WERI-Rb-1 (cell line): ENCODE results near the gene RPP30.

ENCODE experiments used
- DNase-seq: peaks from one replicate; pipeline ENCODE4 v3.0.0-alpha.2; 2020
- H3K27ac ChIP-seq: fragments of 250-450 bp; sonication (Bioruptor Pico); 2 replicates; pipeline ENCODE4 v1.5.1; 2020; ENCODE audit warnings: mild to moderate bottlenecking, moderate library complexity
- H3K27me3 ChIP-seq: fragments of 250-450 bp; sonication (Bioruptor Pico); 2 replicates; pipeline ENCODE4 v1.5.1; 2021; ENCODE audit warnings: mild to moderate bottlenecking, low read depth, moderate library complexity; ENCODE audit not compliant: insufficient read depth, severe bottlenecking
- H3K36me3 ChIP-seq: fragments of 250-450 bp; sonication (Bioruptor Pico); 2 replicates; pipeline ENCODE4 v1.5.1; 2020; ENCODE audit warnings: mild to moderate bottlenecking, moderate library complexity
- H3K4me3 ChIP-seq: 2 replicates; pipeline ENCODE4 v1.5.1; 2011; ENCODE audit warnings: low read depth, mild to moderate bottlenecking, control low read depth, low read length
- H3K9me3 ChIP-seq: fragments of 250-450 bp; sonication (Bioruptor Pico); 2 replicates; pipeline ENCODE4 v1.5.1; 2021; ENCODE audit warnings: mild to moderate bottlenecking, moderate library complexity; ENCODE audit not compliant: severe bottlenecking
- CTCF ChIP-seq: IDR thresholded peaks from 2 replicates; pipeline ENCODE4 v1.5.1; 2011; ENCODE audit warnings: low read depth, mild to moderate bottlenecking, control low read depth, inconsistent platforms, low read length

The RPP30 gene

GRCh38 chr10:90856964-90857634, 14.7 kb upstream of the RPP30 start:
- H3K36me3 ChIP-seq: no peaks in the 10 kb centered on the region
- no peak for TF ChIP-seq CTCF
- peaks cover 7% of the 10 kb centered on the region for H3K27me3 ChIP-seq
- H3K4me3 ChIP-seq: peak overlapping the region; percentile 68
- peaks cover 2% of the 10 kb centered on the region for H3K9me3 ChIP-seq
- no peak overlapping the region for H3K27ac ChIP-seq
- DNase-seq: peak; percentile 15

- TF ChIP-seq CTCF: peak; percentile 62
- Histone ChIP-seq H3K4me3 (peak within 1 kb of the TSS; percentile 68), H3K27ac (no peak within 1 kb of the TSS; the same call in 1 of the 2 replicates), H3K9me3 (peaks cover 2% of the 10 kb centered on the region), H3K27me3 (peaks cover 7% of the 10 kb centered on the region), H3K36me3 (no peaks in the 10 kb centered on the region)
- peak; percentile 72 for DNase-seq
Measured at GRCh38 chr10:90857635-90858460, 13.9 kb upstream of the RPP30 start, which contains the start of gene HTR7. Gene HTR7 (minus strand): TSS chr10:90858039. CDS start chr10:90857671, 368 bp downstream.

GRCh38 chr10:90858461-90858968, 13.3 kb upstream of the RPP30 start:
- no peak for DNase-seq
- no peak overlapping the region for H3K27ac ChIP-seq
- H3K4me3 ChIP-seq: peak overlapping the region; percentile 68
- H3K36me3 ChIP-seq: no peaks in the 10 kb centered on the region
- H3K9me3 ChIP-seq: peaks cover 2% of the 10 kb centered on the region
- peaks cover 7% of the 10 kb centered on the region for H3K27me3 ChIP-seq
- no peak for TF ChIP-seq CTCF

- Histone ChIP-seq H3K9me3 (peaks cover 2% of the 10 kb centered on the region), H3K27me3 (peaks cover 7% of the 10 kb centered on the region), H3K4me3 (no peak overlapping the region), H3K36me3 (no peaks in the 10 kb centered on the region), H3K27ac (no peak overlapping the region)
- TF ChIP-seq CTCF: no peak
- DNase-seq: no peak
Measured at GRCh38 chr10:90859321-90859751, 12.4 kb upstream of the RPP30 start.

- DNase-seq: no peak
- TF ChIP-seq CTCF: no peak
- Histone ChIP-seq H3K9me3 (peaks cover 2% of the 10 kb centered on the region), H3K27me3 (peaks cover 7% of the 10 kb centered on the region), H3K36me3 (no peaks in the 10 kb centered on the region), H3K4me3 (no peak overlapping the region), H3K27ac (no peak overlapping the region)
Measured at GRCh38 chr10:90860790-90861189, 11.0 kb upstream of the RPP30 start.
